Keratinocyte (primary cell): ENCODE data around the gene PLEKHG4. TPM values are rescaled to one million over a fixed set of nuclear protein-coding genes. Genes with fewer than 3 reads are reported as not detected.

Experiments
- DNase-seq: peaks from one replicate; pipeline ENCODE4 v3.0.0-alpha.2; 2011; ENCODE audit warnings: low read depth, missing footprints, low spot score
- FAIRE-seq: peaks from 2 replicates; lab custom pipeline; 2011; peaks lifted over from hg19 to GRCh38; lab: Jason Lieb, UNC
- H2AFZ ChIP-seq: 2 replicates; pipeline ENCODE4 v1.6.0; 2012; ENCODE audit warnings: low read length, control low read depth, inconsistent platforms; ENCODE audit not compliant: control insufficient read depth
- H3K27ac ChIP-seq: 2 replicates; pipeline ENCODE4 v1.5.1; 2011; ENCODE audit warnings: low read length; ENCODE audit not compliant: control insufficient read depth, insufficient read depth
- H3K27me3 ChIP-seq: 3 replicates; pipeline ENCODE4 v1.6.0; 2011; ENCODE audit warnings: low read length; ENCODE audit not compliant: control insufficient read depth, insufficient read depth; ENCODE audit errors: extremely low read depth
- H3K36me3 ChIP-seq, 2 experiments: 2 replicates in 1 of 2; 3 replicates in 1 of 2; pipeline ENCODE4 v1.5.1; 2011; ENCODE audit warnings: low read length in 2 of 2, mild to moderate bottlenecking in 1 of 2; ENCODE audit not compliant: control insufficient read depth in 2 of 2, insufficient read depth in 2 of 2; ENCODE audit errors: extremely low read depth in 1 of 2
- H3K4me1 ChIP-seq: 3 replicates; pipeline ENCODE4 v1.5.1; 2011; ENCODE audit warnings: low read length; ENCODE audit not compliant: control insufficient read depth, insufficient read depth; ENCODE audit errors: extremely low read depth
- H3K4me2 ChIP-seq: 3 replicates; pipeline ENCODE4 v1.6.0; 2011; ENCODE audit warnings: low read depth, low read length; ENCODE audit not compliant: control insufficient read depth, insufficient read depth; ENCODE audit errors: extremely low read depth
- H3K4me3 ChIP-seq, 3 experiments: fragments of 200-600 bp in 1 of 3; sonication (generic) in 1 of 3; 2 replicates in 2 of 3; 3 replicates in 1 of 3; pipeline ENCODE4 v1.5.1; 2011 to 2016; ENCODE audit warnings: low read length in 3 of 3, mild to moderate bottlenecking in 3 of 3, control low read depth in 2 of 3, inconsistent platforms in 1 of 3, low read depth in 1 of 3, mixed read lengths in 1 of 3, mixed run types in 1 of 3, moderate library complexity in 1 of 3; ENCODE audit not compliant: control insufficient read depth in 2 of 3, insufficient read depth in 2 of 3; ENCODE audit errors: extremely low read depth in 1 of 3
- H3K79me2 ChIP-seq: 2 replicates; pipeline ENCODE4 v1.6.0; 2012; ENCODE audit warnings: low read length; ENCODE audit not compliant: control insufficient read depth, insufficient read depth
- H3K9ac ChIP-seq: 3 replicates; pipeline ENCODE4 v1.6.0; 2011; ENCODE audit warnings: low read length; ENCODE audit not compliant: control insufficient read depth, insufficient read depth; ENCODE audit errors: extremely low read depth
- H3K9me1 ChIP-seq: 3 replicates; pipeline ENCODE4 v1.6.0; 2011; ENCODE audit warnings: low read length; ENCODE audit not compliant: control insufficient read depth, insufficient read depth; ENCODE audit errors: extremely low read depth
- H3K9me3 ChIP-seq: 2 replicates; pipeline ENCODE4 v1.5.1; 2012; ENCODE audit warnings: low read depth, low read length; ENCODE audit not compliant: control insufficient read depth
- H4K20me1 ChIP-seq: 3 replicates; pipeline ENCODE4 v1.6.0; 2011; ENCODE audit warnings: low read length; ENCODE audit not compliant: control insufficient read depth, insufficient read depth; ENCODE audit errors: extremely low read depth
- EZH2 ChIP-seq: IDR thresholded peaks from one replicate; pipeline ENCODE4 v1.6.1; 2012; ENCODE audit warnings: inconsistent platforms, mild to moderate bottlenecking, low read length, moderate library complexity
- dilution Hi-C: fragments of 300-500 bp; cut with MboI; formaldehyde crosslinking; loops from one replicate; pipeline ENCODE4 v1.7.0; 2020; ENCODE audit warnings: low sequenced_read_pairs; ENCODE audit not compliant: extremely low pct_ligation_motif_present
- polyA plus RNA-seq, 5 experiments: library from polyadenylated mRNA; depleted of rRNA in 3 of 5; stranded (reverse) in 3 of 5; stranded (forward) in 1 of 5; unstranded in 1 of 5; fragments of >200 nt; gene quantifications; 1 replicate in 1 of 5; 2 replicates in 3 of 5; 3 replicates in 1 of 5; pipeline versions ENCODE4 v1.2.1 to v1.2.3, GENCODE V29; 2011 to 2012; ENCODE audit warnings: missing spikeins in 2 of 5, low read depth in 1 of 5, low replicate concordance in 1 of 5
- TF ChIP-seq, protein P1 (sequence below), 3 experiments: IDR thresholded peaks in 1 of 3; conservative IDR thresholded peaks in 1 of 3; optimal IDR thresholded peaks in 1 of 3; 2 replicates in 2 of 3; 3 replicates in 1 of 3; pipeline versions ENCODE3 to v1.5.1; 2011; ENCODE audit warnings: low read length in 3 of 3, mild to moderate bottlenecking in 3 of 3, moderate library complexity in 2 of 3, control low read depth in 1 of 3, inconsistent platforms in 1 of 3; ENCODE audit not compliant: insufficient read depth in 2 of 3; ENCODE audit errors: extremely low read depth in 1 of 3

PLEKHG4 gene
- polyA plus RNA-seq, 1 donor (not counting 4 experiments of a cell fraction or from before 2014, with no cell fraction given), result 1.3 TPM

DNA sequence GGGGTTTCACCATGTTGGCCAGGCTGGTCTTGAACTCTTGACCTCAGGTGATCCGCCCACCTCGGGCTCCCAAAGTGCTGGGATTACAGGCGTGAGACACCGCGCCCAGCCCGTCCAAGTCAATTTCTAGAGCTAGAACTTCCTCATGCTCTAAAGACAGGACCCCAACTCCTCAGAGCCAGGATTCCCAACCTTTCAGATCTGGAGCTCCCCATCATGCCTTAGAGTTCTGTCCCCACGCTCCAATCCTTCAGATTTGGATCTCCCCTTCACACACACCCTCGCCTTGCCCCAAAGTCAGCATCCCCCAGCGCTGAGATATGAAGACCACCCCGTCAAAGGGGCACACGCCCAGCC, 46.8 kb downstream of the PLEKHG4 start:
- peaks cover 18% of the 10 kb centered on the region for H3K27me3 ChIP-seq
- DNase-seq (no peak), FAIRE-seq (no peak)
- H3K9ac ChIP-seq, result no peak overlapping the region
- H3K79me2 ChIP-seq, result no peaks in the 10 kb centered on the region
- H2AFZ ChIP-seq, result no peak overlapping the region
- dilution Hi-C loops, result no loop called here
- H3K4me1 ChIP-seq, result peaks cover 3% of the 10 kb centered on the region
- H3K9me3 ChIP-seq, result no peaks in the 10 kb centered on the region
- H3K4me3 ChIP-seq, result no peak overlapping the region
- H3K36me3 ChIP-seq, result no peaks in the 10 kb centered on the region
- no peak overlapping the region for H3K27ac ChIP-seq
- no peak for TF ChIP-seq EZH2
- TF ChIP-seq, protein P1, sequence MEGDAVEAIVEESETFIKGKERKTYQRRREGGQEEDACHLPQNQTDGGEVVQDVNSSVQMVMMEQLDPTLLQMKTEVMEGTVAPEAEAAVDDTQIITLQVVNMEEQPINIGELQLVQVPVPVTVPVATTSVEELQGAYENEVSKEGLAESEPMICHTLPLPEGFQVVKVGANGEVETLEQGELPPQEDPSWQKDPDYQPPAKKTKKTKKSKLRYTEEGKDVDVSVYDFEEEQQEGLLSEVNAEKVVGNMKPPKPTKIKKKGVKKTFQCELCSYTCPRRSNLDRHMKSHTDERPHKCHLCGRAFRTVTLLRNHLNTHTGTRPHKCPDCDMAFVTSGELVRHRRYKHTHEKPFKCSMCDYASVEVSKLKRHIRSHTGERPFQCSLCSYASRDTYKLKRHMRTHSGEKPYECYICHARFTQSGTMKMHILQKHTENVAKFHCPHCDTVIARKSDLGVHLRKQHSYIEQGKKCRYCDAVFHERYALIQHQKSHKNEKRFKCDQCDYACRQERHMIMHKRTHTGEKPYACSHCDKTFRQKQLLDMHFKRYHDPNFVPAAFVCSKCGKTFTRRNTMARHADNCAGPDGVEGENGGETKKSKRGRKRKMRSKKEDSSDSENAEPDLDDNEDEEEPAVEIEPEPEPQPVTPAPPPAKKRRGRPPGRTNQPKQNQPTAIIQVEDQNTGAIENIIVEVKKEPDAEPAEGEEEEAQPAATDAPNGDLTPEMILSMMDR (optimal IDR thresholded peaks at IDR 0.05 in 1 of 3, IDR thresholded peaks at IDR 0.05 in 1 of 3, conservative IDR thresholded peaks at IDR 0.05 in 1 of 3; ENCODE audit: extremely low read depth in 1 of 3, insufficient read depth in 2 of 3, low read length in 3 of 3), result no peak
- H3K9me1 ChIP-seq, result no peaks in the 10 kb centered on the region
- H3K4me2 ChIP-seq, result peak overlapping the region; percentile 39
- no peaks in the 10 kb centered on the region for H4K20me1 ChIP-seq

- no peak within 1 kb of the TSS for H3K9ac ChIP-seq
- H3K4me2 ChIP-seq, result peak within 1 kb of the TSS; percentile 39
These were observed 47.4 kb downstream of the PLEKHG4 start, which contains the start of the genes KCTD19 and LRRC36 for GRCh38 chr16:67326472-67327309. Gene KCTD19 (minus strand): TSS chr16:67326741. CDS start chr16:67326707, 34 bp downstream. Gene LRRC36 (plus strand): TSS chr16:67326815. CDS start chr16:67326863, 48 bp downstream.

More at GRCh38 chr16:67326472-67327309, 47.4 kb downstream of the PLEKHG4 start, which contains the start of the genes KCTD19 and LRRC36:
- Histone ChIP-seq H3K27ac (no peak within 1 kb of the TSS), H3K9me1 (no peaks in the 10 kb centered on the region), H3K4me1 (peaks cover 3% of the 10 kb centered on the region), H3K9me3 (no peaks in the 10 kb centered on the region), H4K20me1 (no peaks in the 10 kb centered on the region), H2AFZ (no peak within 1 kb of the TSS), H3K4me3 (peak within 1 kb of the TSS in 2 of 3 experiments; percentile 11 to 22), H3K27me3 (peaks cover 17% of the 10 kb centered on the region), H3K79me2 (no peaks in the 10 kb centered on the region), H3K36me3 (no peaks in the 10 kb centered on the region)
- DNase-seq, result no peak
- no peak for FAIRE-seq
- TF ChIP-seq, protein P1 (optimal IDR thresholded peaks at IDR 0.05 in 1 of 3, IDR thresholded peaks at IDR 0.05 in 1 of 3, conservative IDR thresholded peaks at IDR 0.05 in 1 of 3; ENCODE audit: extremely low read depth in 1 of 3, insufficient read depth in 2 of 3, low read length in 3 of 3), result peak in 2 of 3 experiments; percentile 42 to 61
- TF ChIP-seq EZH2, result no peak
- dilution Hi-C loops, result no loop called here
